HepG2 (cell line): ENCODE results near the gene SHISA7. TPM values are rescaled to one million over a fixed set of nuclear protein-coding genes. Genes with fewer than 3 reads are reported as not detected.

Source experiments
- ATAC-seq: fragments of 200-7000 bp; cut with Tn5 transposase; 3 replicates; pipeline ENCODE4 v1.9.1; 2020; ENCODE audit warnings: mild to moderate bottlenecking, moderate library complexity
- BruUV-seq: library from RNA; stranded (reverse); fragments of 400-500 nt; replicated peaks from 2 replicates; lab custom pipeline; 2021; lab: Mats Ljungman, UMichigan
- CTCF ChIA-PET: fragments of 300-600 bp; formaldehyde crosslinking; extraction: SDS; loops from one replicate; lab custom pipeline; 2021; ENCODE audit warnings: low total read pairs, inconsistent platforms, low intra/inter-chr PET ratio; lab: Yijun Ruan, JAX
- POLR2A ChIA-PET: fragments of 350-600 bp; sonication (Branson Sonifier 250); formaldehyde crosslinking; loops from one replicate; lab custom pipeline; 2020; ENCODE audit warnings: antibody characterized with exemption, inconsistent platforms; lab: Yijun Ruan, JAX
- DNase-seq: peaks from one replicate; pipeline ENCODE4 v3.0.0-alpha.2; 2015; ENCODE audit warnings: low spot score
- FAIRE-seq: peaks from 3 replicates; lab custom pipeline; 2011; peaks lifted over from hg19 to GRCh38; lab: Jason Lieb, UNC
- H2AFZ ChIP-seq: one replicate; pipeline ENCODE4 v1.6.1; 2011; ENCODE audit warnings: low read length, inconsistent platforms
- H3K27ac ChIP-seq: fragments of 300-600 bp; 3 replicates; pipeline ENCODE4 v1.8.0; 2011; ENCODE audit warnings: mixed run types, mild to moderate bottlenecking, mixed read lengths, low read length, inconsistent platforms; ENCODE audit not compliant: insufficient read depth; ENCODE audit errors: extremely low read length
- H3K27me3 ChIP-seq, 2 experiments: fragments of 200-600 bp in 1 of 2; 2 replicates in 1 of 2; 3 replicates in 1 of 2; pipeline versions ENCODE4 v1.6.0 to v1.8.0; 2011; ENCODE audit warnings: low read length in 2 of 2, mild to moderate bottlenecking in 2 of 2, moderate library complexity in 2 of 2, inconsistent platforms in 1 of 2; ENCODE audit not compliant: insufficient read depth in 2 of 2, control insufficient read depth in 1 of 2
- H3K36me3 ChIP-seq, 2 experiments: fragments of 200-600 bp in 1 of 2; replicated peaks in 1 of 2; 2 replicates in 1 of 2; 3 replicates in 1 of 2; pipeline versions ENCODE4 v1.5.1 to v1.8.0; 2011; ENCODE audit warnings: low read length in 2 of 2, inconsistent platforms in 1 of 2; ENCODE audit not compliant: insufficient read depth in 2 of 2, control insufficient read depth in 1 of 2
- H3K4me1 ChIP-seq: 2 replicates; pipeline ENCODE4 v1.5.1; 2012; ENCODE audit warnings: low read length, inconsistent platforms; ENCODE audit not compliant: insufficient read depth
- H3K4me2 ChIP-seq: 2 replicates; pipeline ENCODE4 v1.6.0; 2011; ENCODE audit warnings: low read depth, low read length, inconsistent platforms
- H3K4me3 ChIP-seq, 3 experiments: fragments of 200-600 bp in 1 of 3; sonication (generic), shearing (Covaris generic) in 1 of 3; replicated peaks in 1 of 3; 2 replicates each; pipeline ENCODE4 v1.5.1; 2011 to 2016; ENCODE audit warnings: low read length in 3 of 3, inconsistent platforms in 2 of 3, low read depth in 2 of 3, mild to moderate bottlenecking in 2 of 3, control low read depth in 1 of 3, mixed read lengths in 1 of 3; ENCODE audit not compliant: insufficient read depth in 1 of 3
- H3K79me2 ChIP-seq: one replicate; pipeline ENCODE4 v1.6.1; 2011; ENCODE audit warnings: low read length, inconsistent platforms; ENCODE audit not compliant: insufficient read depth
- H3K9ac ChIP-seq: 2 replicates; pipeline ENCODE4 v1.6.0; 2011; ENCODE audit warnings: mild to moderate bottlenecking, low read depth, low read length, inconsistent platforms; ENCODE audit not compliant: insufficient read depth
- H3K9me3 ChIP-seq: 2 replicates; pipeline ENCODE4 v1.5.1; 2012; ENCODE audit warnings: mild to moderate bottlenecking, low read length
- H4K20me1 ChIP-seq: 2 replicates; pipeline ENCODE4 v1.6.0; 2011; ENCODE audit warnings: inconsistent platforms, mild to moderate bottlenecking, low read length, moderate library complexity; ENCODE audit not compliant: insufficient read depth
- HNRNPL ChIP-seq: fragments of 200-400 bp; formaldehyde crosslinking; IDR thresholded peaks from 2 replicates; pipeline ENCODE4 v1.6.1; 2017; ENCODE audit warnings: mild to moderate bottlenecking, low read depth, low read length
- HOMEZ ChIP-seq: IDR thresholded peaks from 2 replicates; pipeline ENCODE4 v1.6.1; 2016; ENCODE audit warnings: low read depth
- MTF1 ChIP-seq: sonication (generic); formaldehyde crosslinking; IDR thresholded peaks from 2 replicates; pipeline ENCODE4 v1.5.0; 2020; ENCODE audit warnings: missing genetic modification reagents
- PHF8 ChIP-seq: sonication (generic); formaldehyde crosslinking; IDR thresholded peaks from 2 replicates; pipeline ENCODE4 v1.5.0; 2020; ENCODE audit warnings: missing genetic modification reagents
- SPEN ChIP-seq: sonication (generic); formaldehyde crosslinking; IDR thresholded peaks from 2 replicates; pipeline ENCODE4 v1.5.1; 2020; ENCODE audit warnings: low read depth, mild to moderate bottlenecking, missing genetic modification reagents
- TFAP4 ChIP-seq: sonication (generic); IDR thresholded peaks from 2 replicates; pipeline ENCODE4 v1.6.1; 2016; ENCODE audit warnings: low read depth, borderline replicate concordance
- ZNF619 ChIP-seq: sonication (generic); formaldehyde crosslinking; IDR thresholded peaks from 2 replicates; pipeline ENCODE4 v1.4.0; 2020; ENCODE audit warnings: mild to moderate bottlenecking, missing genetic modification reagents
- ZNF646 ChIP-seq: sonication (generic); formaldehyde crosslinking; IDR thresholded peaks from 2 replicates; pipeline ENCODE4 v1.9.0; 2021; ENCODE audit warnings: mild to moderate bottlenecking, missing genetic modification reagents
- WGBS: methylation state at CpG from one replicate; pipeline ENCODE4 v1.1.6; 2017; ENCODE audit warnings: low lambda C conversion rate; 5-methylcytosine and 5-hydroxymethylcytosine counted together
- in situ Hi-C: cut with HindIII; loops from 2 replicates; pipeline ENCODE4 v1.10.0; 2017; ENCODE audit warnings: low pct_unique_long_range_greater_than_20kb; ENCODE audit not compliant: extremely low pct_ligation_motif_present
- intact Hi-C: fragments of 100-400 bp; cut with micrococcal nuclease; formaldehyde crosslinking; loops from one replicate; pipeline ENCODE4 v1.10.0; 2022; ENCODE audit not compliant: unreplicated experiment
- polyA plus RNA-seq, 8 experiments: library from polyadenylated mRNA; depleted of rRNA in 3 of 8; stranded (reverse) in 7 of 8; unstranded in 1 of 8; fragments of >200 nt; fragmentation: Illumina TruSeq in 4 of 8; extraction: Trizol in 4 of 8; gene quantifications; 2 replicates each; pipeline versions ENCODE4 v1.2.1 to v1.2.3, GENCODE V29; 2011 to 2016; ENCODE audit warnings: low read depth in 4 of 8, missing spikeins in 1 of 8, mixed read lengths in 1 of 8; ENCODE audit not compliant: insufficient read depth in 1 of 8
- total RNA-seq, 5 experiments: library from RNA; depleted of rRNA; stranded (reverse); fragments of >200 nt; fragmentation: Illumina TruSeq; extraction: Trizol; gene quantifications; 2 replicates each; pipeline ENCODE4 v1.2.3, GENCODE V29; 2016; ENCODE audit warnings: low read depth in 1 of 5

SHISA7 gene
- total and polyA plus RNA-seq, 2 of the 13 experiments (the other 11 are each of a cell fraction or from before 2014, with no cell fraction given) = not detected

GRCh38 chr19:55436847-55437246 lies 6.3 kb downstream of the SHISA7 start:
- POLR2A ChIA-PET = interaction anchor here (0.7 to 1.2 kb wide), 4 partner anchors 23 to 319 kb away, joined by 3 to 8 read pairs (median 4); partner anchors contain the start of genes ISOC2 and UBE2S

GRCh38 chr19:55435020-55435419 lies 8.1 kb downstream of the SHISA7 start:
- ATAC-seq (no peak), FAIRE-seq (peak; percentile 68)
- 58% methylated on average over 4 of the region's 4 CpGs for WGBS
- TF ChIP-seq ZNF646 (CRISPR knock-in tag) (peak; percentile 91), MTF1 (CRISPR knock-in tag) (no peak), ZNF619 (CRISPR knock-in tag) (no peak), TFAP4 (no peak), HNRNPL (0 out of 2 replicates have a peak, but pooled peaks have one; percentile 29)

More at GRCh38 chr19:55436847-55437246, 6.3 kb downstream of the SHISA7 start:
- no peak overlapping the region for H3K4me3 ChIP-seq
- CTCF ChIA-PET = no interaction called here
- H3K79me2 ChIP-seq = no peaks in the 10 kb centered on the region
- intact Hi-C loops = no loop called here
- peaks cover 4% of the 10 kb centered on the region; the same call in 1 of the 2 replicates for H4K20me1 ChIP-seq
- H3K27ac ChIP-seq = no peak overlapping the region
- H3K36me3 ChIP-seq = no peaks in the 10 kb centered on the region
- ATAC-seq (no peak), DNase-seq (no peak), FAIRE-seq (no peak)
- WGBS = 17% methylated on average over 4 of the region's 8 CpGs
- H3K9ac ChIP-seq = no peak overlapping the region
- H3K4me1 ChIP-seq = no peaks in the 10 kb centered on the region
- H3K4me2 ChIP-seq = no peak overlapping the region
- BruUV-seq = no TSS peak
- peaks cover 4 to 19% of the 10 kb centered on the region in 2 experiments; a peak in 4 of 5 replicates for H3K27me3 ChIP-seq
- H3K9me3 ChIP-seq = no peaks in the 10 kb centered on the region
- 0 out of 2 replicates have a peak, but pooled peaks have one; percentile 3 for TF ChIP-seq SPEN (CRISPR knock-in tag)
- TF ChIP-seq HOMEZ = no peak
- no peak for TF ChIP-seq PHF8 (CRISPR knock-in tag)
- H2AFZ ChIP-seq = no peak overlapping the region
- in situ Hi-C loops = no loop called here

More at GRCh38 chr19:55435020-55435419, 8.1 kb downstream of the SHISA7 start:
- Histone ChIP-seq H3K36me3 (no peaks in the 10 kb centered on the region), H3K4me3 (no peak overlapping the region), H3K27ac (no peak overlapping the region), H3K79me2 (no peaks in the 10 kb centered on the region), H3K9ac (no peak overlapping the region), H3K4me1 (no peaks in the 10 kb centered on the region), H2AFZ (no peak overlapping the region), H3K4me2 (no peak overlapping the region), H3K9me3 (no peaks in the 10 kb centered on the region), H3K27me3 (peaks cover under 1 to 2% of the 10 kb centered on the region in 2 experiments; a peak in 2 of 5 replicates), H4K20me1 (no peaks in the 10 kb centered on the region)
- intact Hi-C loops = no loop called here
- POLR2A ChIA-PET = no interaction called here
- no TSS peak for BruUV-seq
- in situ Hi-C loops = no loop called here
- DNase-seq = no peak
- CTCF ChIA-PET = no interaction called here
